Sciatic nerve (tissue), 2 donors: ENCODE results near the gene C1QL3. TPM values are rescaled to one million over a fixed set of nuclear protein-coding genes. Genes with fewer than 3 reads are reported as not detected.

Experiments used
- ATAC-seq: fragments of 200-7000 bp; cut with Tn5 transposase; one replicate; pipeline ENCODE4 v1.9.1; 2020; ENCODE audit warnings: mild to moderate bottlenecking, moderate library complexity
- DNase-seq: peaks from one replicate; pipeline ENCODE4 v3.0.0-alpha.2; 2020; ENCODE audit warnings: low spot score
- intact Hi-C: fragments of 100-400 bp; cut with DNase I; formaldehyde crosslinking; loops from one replicate; pipeline ENCODE4 v1.14.2; 2022
- total RNA-seq: library from RNA; stranded (reverse); fragmentation: NEBNext Ultra II Directional; extraction: Animal tissue kit (Norgen Biotek cat#: 25700); gene quantifications from one replicate; pipeline ENCODE4 v1.2.1, GENCODE V29; 2021
- donor health status: DM: no; HTN: no; CAD: no.
- donor health status: DM: no; HTN: no; CAD: no.

Gene C1QL3
- not detected for total RNA-seq

DNA sequence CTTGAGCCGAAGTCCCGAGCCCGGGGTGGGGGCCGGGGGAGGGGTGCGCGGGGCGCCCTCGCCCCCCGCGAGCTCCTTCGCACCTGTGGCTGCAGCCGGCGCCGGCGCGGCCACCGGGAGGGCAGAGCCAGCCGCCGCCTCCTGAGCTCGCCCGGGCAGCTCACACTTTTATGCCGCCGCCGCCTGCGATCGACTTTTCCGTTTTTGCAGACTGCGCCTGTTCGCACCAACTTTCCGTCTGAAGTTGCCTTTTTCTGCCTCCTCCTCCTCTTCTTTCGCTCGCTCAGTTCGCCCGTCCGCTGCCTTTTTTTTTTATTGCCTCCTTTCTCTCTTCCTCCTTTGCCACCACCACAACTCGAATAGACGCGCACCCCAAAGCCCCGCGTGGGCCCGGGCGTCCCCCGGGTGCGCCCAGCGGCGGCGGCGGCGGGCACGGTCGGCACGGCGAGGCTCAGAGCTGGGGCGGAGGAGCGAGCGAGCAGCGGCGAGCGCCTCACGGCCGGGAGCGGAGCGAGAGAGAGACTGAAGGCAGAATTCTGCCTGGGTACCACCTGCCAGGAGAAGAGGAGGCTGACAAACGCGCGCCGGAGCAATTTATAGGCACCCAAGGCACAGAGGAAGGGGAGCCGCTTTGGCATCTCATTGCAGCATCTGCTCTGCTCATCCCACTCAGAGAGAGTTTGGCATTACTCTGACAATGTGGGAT, at the start of gene C1QL3:
TSS of gene C1QL3 (minus strand) at position 569 of the 706 bp plus-strand sequence. CDS start 814 bp downstream, outside the sequence.
- intact Hi-C loops = no loop called here
- no peak for ATAC-seq

DNA sequence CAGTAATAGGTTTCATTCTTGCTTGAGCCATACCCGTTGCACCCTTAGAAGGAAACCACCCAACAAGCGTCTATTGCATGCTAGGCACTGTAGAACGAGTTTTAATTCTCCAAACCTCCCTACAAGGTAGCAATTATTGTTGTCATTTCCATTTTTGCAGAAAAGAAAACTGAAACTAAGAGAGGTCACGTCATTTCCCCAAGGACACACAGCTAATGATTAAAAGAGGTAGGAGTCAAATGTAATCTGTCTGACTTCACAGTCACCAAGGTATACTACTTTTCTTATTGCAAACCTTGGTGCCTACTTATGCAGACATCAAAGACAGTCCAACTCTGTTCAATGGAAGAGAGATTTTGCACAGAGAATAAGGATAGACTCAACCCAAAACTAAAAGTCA, 49.1 kb upstream of the C1QL3 start:
- intact Hi-C loops = no loop called here
- ATAC-seq (no peak), DNase-seq (no peak)

More for the DNA sequence above, at the start of gene C1QL3:
- DNase-seq = no peak

DNA sequence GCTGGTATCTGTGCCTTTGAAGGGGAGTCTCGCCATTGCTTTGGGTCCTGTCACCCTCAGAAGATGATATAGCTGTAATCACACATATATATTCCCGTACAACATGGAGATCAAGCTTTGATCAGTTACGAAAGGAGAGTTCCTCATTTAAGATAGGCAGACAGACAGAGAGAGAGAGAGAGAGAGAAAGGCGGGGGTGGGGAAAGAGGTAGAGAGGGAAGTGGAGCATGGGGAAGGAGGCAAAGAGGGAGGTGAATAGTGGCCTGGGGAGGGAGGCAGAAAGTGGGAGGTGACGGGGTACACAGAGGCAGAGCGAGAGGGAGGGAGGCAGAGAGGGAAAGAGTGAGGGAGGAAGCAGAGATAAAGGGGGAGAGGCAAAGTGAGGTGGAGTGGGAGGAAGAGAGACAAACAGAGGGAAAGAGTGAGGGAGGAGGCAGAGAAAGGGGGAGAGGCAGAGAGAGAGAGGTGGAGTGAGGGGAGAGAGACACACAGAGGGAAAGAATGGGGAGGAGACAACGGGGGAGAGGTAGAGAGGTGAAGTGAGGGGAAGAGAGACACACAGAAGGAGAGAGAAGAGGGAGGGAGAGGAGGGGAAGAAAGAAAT, 44.6 kb upstream of the C1QL3 start:
- DNase-seq = no peak
- ATAC-seq = no peak
- intact Hi-C loops = no loop called here

DNA sequence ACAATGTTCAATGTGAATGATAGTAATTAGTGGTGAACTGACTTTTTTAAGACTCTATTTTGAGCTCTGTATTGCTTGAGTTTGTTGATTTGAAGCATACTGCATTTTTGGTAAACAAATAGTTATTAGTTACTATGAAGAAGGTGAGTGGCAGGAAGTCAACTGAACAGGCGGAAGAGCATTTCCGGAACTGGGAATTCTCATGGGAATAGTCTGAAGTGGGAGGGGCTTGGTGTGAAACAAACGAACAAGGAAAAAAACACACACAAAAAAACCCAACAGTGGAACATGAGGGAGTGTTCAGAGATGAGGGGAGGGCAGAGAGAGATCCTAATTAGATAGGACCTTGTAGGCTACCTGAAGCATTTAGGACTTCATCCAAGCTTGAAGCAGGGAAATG, 43.9 kb upstream of the C1QL3 start:
- ATAC-seq (no peak), DNase-seq (no peak)
- intact Hi-C loops = no loop called here

DNA sequence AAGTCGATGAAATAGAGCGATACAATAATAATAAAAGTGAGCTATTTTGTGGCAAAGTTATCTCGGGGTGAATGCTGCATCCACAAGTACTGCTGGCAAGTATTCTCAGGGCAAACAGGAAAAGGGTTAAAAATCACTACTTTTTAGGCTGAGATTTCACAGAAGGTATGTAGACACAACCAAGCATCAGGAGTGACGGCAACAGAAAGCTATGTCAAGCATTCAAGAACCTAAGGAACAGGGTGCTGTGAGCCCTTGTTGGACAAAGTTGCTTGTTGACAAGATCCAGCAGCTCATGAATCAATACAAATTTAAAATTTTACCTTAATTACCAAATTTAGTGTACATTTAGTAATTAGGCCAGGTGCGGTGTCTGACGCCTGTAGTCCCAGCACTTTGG, 41.2 kb upstream of the C1QL3 start:
- intact Hi-C loops = no loop called here
- DNase-seq (no peak), ATAC-seq (no peak)

GRCh38 chr10:16559236-16559773, 37.6 kb upstream of the C1QL3 start:
- DNase-seq = no peak
- ATAC-seq = no peak
- intact Hi-C loops = no loop called here

DNA sequence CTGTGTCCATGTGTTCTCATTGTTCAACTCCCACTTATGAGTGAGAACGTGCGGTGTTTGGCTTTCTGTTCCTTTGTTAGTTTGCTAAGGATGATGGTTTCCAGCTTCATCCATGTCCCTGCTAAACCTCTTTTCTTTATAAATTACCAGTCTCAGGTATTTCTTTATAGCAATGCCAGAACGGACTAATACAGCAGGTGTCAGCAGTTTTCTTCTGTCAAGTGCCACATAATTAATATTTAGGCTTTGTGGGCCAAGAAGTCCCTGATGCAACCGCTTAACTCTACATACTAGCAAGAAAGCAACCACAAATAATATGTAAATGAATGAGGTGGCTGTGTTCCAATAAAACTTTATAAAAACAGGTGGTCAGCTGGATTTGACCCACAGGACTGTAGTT, 26.3 kb upstream of the C1QL3 start:
- DNase-seq = no peak
- intact Hi-C loops = no loop called here
- no peak for ATAC-seq

DNA sequence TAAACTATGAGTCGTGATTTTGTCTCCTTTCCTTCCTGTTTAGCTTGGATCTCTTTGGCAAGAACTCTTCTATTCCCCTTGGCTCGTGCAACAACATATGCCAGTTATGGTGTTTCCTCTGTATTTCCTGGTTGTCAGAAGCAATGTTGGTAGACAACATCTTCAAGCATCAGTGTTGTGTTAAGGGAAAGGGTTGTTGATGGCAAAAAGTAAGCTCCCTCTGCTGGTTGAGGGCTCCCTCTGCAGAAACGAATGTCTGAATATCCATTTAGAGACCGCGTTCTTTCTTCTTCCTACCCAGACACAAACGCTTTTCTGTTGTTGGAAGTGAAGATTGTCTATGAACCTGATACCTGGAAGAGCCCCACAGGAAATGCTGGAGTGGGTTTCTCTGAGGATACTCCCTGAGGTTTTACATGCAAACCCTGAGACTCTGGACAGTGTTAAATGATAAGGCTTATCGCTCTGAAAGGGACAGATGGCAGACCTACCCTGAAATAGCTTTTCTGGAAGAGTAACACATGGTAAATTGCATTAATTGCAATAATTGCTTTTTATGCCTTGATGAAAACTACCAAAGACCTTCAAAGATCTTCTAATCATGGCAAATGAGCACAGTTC, 23.5 kb upstream of the C1QL3 start:
- DNase-seq (no peak), ATAC-seq (no peak)
- intact Hi-C loops = no loop called here

DNA sequence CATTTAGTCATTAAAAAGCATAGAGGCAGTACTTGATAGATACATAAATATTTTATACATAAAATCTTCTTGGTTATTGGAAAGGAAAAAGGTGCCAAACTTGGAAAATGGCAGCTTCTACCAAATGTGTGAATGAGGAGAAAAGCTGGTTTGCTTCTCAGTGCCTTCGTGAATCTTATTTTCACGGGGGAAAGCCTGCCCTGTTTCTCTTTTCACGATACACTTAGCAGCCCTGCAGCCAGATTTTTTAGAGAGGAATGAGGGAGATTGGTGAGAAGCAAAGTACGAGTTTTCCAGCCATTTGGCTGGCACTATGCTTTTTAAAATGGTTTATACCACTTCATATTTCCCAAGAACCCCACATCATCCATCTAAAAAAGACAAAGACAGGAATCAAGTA, 22.9 kb upstream of the C1QL3 start:
- ATAC-seq (no peak), DNase-seq (no peak)
- intact Hi-C loops = no loop called here

GRCh38 chr10:16544099-16544498, 22.4 kb upstream of the C1QL3 start:
- ATAC-seq = no peak
- intact Hi-C loops = no loop called here
- no peak for DNase-seq

DNA sequence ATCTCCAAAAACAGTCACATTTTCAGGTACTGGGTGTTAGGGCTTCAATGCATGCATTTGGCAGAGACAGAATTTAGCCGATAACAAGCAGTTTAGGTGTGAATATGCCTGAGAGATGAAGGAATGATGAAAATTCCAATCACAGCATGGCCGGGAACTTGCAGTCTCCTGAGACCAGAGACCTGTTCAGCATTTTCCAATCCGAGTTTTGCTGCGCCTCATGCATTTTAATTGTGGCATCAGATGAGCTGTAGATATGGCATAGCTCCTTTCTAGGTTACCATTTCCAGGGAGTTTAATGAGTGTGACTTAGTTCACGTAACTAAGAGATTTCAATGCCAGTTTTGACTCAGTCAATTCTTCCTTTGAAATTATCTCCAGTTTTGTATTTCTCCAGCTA, 14.5 kb upstream of the C1QL3 start:
- no peak for ATAC-seq
- no peak for DNase-seq
- intact Hi-C loops = no loop called here

- ATAC-seq (no peak), DNase-seq (no peak)
- intact Hi-C loops = no loop called here
Observed at GRCh38 chr10:16529853-16530252, 8.2 kb upstream of the C1QL3 start.

GRCh38 chr10:16527452-16527851, 5.8 kb upstream of the C1QL3 start:
- DNase-seq = no peak
- no peak for ATAC-seq
- intact Hi-C loops = no loop called here

GRCh38 chr10:16520900-16521299, 779 bp downstream of the C1QL3 start:
- DNase-seq (no peak), ATAC-seq (no peak)
- intact Hi-C loops = no loop called here

DNA sequence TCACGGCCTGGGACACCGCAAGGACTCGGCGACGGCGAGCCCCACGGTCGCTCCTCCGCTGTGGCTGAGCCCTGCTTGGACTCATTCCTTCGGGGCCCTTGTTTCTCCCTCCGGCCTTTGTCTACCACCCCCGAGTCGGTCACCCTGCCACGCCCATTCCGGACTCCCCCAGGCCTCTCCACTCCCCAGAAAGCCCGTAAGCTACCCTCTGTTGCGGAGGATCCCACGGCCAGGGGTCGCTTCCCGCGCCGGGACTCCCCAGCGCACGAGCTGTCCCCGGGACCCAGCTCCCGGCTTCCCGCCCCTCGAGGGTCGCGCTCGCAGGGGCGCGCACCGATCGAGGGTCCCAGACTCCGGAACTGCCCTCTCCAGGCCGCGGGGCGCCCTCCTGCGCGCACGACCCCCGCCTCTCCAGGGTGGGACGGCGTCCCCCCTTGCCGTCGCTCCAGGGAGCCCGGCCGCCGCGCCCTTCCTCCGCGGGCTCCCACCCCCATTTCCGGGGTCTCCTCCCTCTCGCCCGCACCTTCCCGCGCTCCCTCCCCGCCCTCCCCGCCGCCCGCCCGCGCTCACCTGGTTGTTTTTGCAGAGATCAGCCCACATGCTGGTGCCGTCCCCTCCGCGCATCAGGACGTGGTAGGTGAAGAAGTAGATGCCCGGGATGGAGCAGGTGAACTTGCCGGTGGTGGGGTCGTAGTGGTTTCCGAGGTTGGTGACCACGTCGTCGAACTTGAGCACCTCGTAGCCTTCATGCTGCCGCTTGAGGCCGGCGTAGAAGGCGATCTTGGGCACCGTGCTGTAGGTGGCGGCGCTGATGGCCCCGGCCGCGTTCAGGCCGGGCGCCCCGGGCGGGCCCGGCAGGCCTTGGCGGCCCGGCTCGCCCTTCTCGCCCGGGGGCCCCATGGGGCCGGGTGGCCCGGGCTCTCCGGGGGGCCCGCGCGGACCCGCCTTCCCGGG, 1.5 kb downstream of the C1QL3 start:
- no peak for ATAC-seq
- intact Hi-C loops = no loop called here
- DNase-seq = no peak

- no peak for ATAC-seq
- DNase-seq = no peak
- intact Hi-C loops = no loop called here
Observed at GRCh38 chr10:16519250-16519907, 2.3 kb downstream of the C1QL3 start.

GRCh38 chr10:16518822-16519221, 2.9 kb downstream of the C1QL3 start:
- ATAC-seq = no peak
- DNase-seq = no peak
- intact Hi-C loops = no loop called here

DNA sequence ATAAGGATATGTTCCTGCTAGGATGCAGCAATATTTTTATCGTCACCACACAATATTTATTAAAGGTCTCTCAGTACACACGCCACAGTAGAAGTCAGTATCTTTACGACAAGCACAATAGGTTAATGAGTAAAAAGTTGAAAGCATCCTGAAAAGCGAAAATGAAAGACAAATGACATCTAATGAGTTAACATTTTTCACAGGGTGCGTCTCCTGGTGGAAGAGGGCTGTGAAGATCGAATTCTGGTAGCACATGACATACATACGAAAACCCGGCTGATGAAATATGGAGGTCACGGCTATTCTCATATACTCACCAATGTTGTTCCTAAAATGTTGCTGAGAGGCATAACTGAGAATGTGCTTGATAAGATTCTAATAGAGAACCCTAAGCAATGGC, 10.8 kb downstream of the C1QL3 start:
- intact Hi-C loops = no loop called here
- ATAC-seq (no peak), DNase-seq (no peak)

- no peak for DNase-seq
- no peak for ATAC-seq
- intact Hi-C loops = no loop called here
Observed at GRCh38 chr10:16509996-16510395, 11.7 kb downstream of the C1QL3 start.
